ENCODE data around the gene ZNF330.

DNA sequence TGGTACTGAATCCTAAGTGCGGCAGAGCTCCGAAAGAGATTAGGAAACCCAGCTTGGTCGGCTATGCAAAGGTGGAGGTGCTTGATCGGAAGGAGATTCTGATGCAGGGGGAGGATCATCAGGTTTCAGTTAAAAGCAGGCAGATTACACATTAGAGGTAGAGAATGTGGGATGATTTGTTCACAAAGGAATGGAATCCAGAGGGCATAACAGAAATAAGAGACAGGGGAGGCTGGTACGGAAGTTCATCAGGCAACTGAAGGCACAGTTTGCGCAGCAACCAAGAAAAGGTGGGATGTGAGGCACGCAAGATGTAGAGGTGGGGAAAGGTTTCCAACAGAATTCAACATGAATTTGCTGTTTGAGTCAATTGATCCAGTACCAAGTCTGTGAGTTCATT, 424 bp upstream of the ZNF330 start:
- TF ChIP-seq, protein P1, sequence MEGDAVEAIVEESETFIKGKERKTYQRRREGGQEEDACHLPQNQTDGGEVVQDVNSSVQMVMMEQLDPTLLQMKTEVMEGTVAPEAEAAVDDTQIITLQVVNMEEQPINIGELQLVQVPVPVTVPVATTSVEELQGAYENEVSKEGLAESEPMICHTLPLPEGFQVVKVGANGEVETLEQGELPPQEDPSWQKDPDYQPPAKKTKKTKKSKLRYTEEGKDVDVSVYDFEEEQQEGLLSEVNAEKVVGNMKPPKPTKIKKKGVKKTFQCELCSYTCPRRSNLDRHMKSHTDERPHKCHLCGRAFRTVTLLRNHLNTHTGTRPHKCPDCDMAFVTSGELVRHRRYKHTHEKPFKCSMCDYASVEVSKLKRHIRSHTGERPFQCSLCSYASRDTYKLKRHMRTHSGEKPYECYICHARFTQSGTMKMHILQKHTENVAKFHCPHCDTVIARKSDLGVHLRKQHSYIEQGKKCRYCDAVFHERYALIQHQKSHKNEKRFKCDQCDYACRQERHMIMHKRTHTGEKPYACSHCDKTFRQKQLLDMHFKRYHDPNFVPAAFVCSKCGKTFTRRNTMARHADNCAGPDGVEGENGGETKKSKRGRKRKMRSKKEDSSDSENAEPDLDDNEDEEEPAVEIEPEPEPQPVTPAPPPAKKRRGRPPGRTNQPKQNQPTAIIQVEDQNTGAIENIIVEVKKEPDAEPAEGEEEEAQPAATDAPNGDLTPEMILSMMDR (IDR thresholded peaks at IDR 0.05 in 8 of 11, conservative IDR thresholded peaks at IDR 0.05 in 3 of 11): no peak
- no peak for TF ChIP-seq POLR2A (IDR thresholded peaks at IDR 0.05)

Measured in spleen (tissue), 7 donors.